COLO668 (cell line): ENCODE data around the gene ZBTB7A.
"Not testable (repeated sequence)": the region's sequence is repeated elsewhere in the genome, so short reads cannot be mapped to it uniquely, and the experiment has no call there.

ENCODE experiments used
- DNase-seq: peaks from one replicate; lab custom pipeline; 2025; ENCODE audit not compliant: unreplicated experiment; lab: John Stamatoyannopoulos, UW

Gene ZBTB7A

DNA sequence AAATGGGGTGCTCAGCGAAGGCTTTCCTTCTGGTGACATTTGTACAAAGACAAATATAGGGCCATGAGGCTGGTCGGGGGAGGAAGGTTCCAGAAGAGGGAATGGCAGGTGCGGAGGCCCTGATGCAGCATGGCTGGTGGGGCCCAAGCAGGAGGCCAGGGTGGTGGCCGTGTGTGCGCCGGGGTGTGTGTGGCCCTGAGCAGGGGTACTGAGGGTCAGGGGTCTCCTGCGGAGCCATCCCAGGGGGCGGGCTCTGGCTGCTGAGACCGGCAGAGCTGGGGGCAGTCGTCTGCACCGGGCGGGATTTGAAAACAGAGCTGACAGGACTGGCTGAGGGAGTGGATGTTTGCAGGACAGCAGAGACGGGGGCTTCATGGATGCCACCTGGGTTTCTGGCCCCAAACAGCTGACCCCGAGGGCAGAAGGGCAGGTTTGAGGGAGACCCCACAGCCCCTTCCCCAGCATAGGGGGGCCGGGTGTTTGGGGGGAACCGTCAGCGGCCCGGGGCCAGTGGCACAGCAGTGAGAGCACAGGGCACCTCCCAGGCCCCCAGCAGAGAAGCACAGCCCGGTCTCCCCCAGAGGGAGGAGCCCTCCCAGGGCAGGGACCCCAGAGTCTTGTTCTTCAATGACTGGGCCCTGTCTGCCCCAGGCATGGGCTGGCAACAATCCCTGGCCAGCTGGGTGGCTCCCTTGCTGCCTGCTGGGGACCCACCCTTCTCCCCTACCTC is 47.8 kb downstream of the ZBTB7A start:
- DNase-seq = no peak

DNA sequence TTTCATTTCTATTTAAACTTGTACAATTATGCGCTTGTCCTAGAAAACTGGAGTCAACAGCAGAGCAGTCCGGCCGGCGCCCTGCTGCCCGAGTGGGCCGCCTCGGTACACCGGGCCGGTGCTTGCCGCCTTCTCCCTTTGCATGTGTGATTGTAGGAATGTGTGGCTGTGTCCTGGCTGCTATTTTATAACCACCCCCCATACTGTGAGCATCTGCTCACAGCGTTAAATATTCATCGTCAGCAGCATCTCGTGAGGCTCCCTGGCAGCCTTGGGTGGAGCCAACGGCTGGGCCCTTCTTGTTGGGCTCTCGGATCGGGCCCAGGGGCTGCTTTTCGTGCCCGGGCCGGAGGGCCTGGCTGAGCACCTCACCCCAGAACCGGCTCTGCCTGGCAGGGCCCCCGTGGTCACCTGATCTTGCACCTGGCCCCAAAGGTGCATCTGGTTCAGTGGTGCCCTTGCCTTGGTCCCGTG is 48.5 kb downstream of the ZBTB7A start:
- no peak for DNase-seq

DNA sequence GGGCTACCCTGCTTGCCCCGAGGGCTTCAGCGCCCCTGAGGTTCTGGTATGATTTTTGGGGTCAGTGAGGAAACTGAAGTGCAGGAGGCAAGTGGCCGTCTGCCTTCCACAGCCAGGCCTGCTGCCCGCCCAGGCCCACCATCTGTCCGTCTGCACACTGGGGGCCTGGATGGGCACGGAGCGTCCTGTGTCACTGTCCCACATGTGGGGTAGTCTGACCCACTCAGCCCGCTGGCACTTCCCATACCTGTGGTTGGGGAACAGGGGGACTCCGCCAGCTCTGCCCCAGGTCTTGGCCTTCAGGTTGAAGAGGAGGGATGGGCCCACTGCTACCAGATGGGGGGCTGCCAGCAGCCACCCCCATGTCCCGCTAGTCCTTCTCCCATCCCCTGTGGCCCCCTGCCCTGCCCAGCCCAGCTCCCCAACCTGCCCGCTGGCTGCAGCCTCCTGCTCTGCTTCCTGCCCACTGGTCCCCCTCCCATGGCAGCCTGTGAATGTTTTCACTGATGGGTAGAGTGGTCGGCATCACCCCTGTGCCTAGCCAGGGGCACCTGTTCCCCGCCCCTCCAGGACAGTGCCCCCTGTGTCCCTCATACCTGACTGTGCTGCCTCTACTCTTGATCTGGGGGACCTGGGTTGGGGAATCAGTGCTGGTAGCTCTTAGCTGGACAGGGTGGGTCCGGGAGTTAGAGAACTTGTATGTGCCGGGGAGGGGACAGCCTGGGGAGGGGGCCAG is 49.6 kb downstream of the ZBTB7A start:
- DNase-seq = no peak

DNA sequence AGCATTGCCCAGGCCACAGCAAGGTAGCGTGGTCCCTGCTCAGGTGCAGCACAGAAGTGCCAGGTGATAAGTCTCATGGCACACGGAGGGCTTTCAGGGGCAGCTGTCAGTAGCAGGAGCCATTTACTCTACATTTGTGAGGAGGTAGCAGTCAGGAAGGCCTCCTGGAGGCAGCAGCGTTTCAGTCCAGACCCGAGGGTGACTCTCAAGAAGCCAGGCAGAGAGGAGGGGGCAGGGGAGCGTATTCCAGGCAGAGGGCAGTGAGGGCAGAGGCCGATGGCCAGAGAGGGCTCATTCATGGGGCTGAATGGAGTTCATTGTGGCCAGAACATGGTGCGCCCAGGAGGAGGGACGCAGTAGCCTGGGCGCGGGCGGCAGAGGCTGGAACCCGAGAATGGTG is 50.2 kb downstream of the ZBTB7A start:
- DNase-seq = no peak

DNA sequence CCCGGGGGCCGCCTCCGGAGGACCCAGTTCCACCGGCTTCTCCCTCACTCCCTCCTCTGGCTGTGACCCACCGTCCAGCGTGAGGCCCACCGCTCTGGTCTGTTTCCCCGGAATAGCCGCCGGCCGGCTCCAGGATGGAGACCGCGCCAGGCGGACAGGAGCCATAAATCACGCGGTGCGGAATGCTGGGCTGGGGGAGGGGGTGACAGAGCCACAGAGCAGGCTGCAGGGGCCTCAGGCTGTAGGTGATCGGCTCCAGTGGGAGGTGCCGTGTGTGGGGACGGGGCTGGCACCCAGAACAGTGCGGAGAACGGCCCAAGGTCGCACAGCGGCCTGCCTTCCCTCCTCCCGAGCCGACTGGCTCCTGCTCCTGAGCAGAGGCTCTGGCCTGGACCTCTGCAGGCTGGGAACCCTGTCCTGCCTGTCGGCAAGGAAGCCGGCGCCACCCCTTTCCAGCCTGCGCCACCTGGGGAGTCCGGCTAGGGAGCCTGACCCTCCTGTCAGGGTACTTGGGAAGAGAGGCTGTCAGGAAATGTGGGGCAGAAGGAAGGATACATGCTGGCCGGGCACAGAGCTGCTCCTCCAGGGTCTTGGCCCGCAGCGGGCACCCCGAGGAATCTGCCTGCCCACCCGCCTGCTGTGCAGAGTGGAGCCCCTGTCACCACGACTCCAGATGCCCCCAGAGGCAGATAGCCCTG is 50.8 kb downstream of the ZBTB7A start:
- DNase-seq = no peak

DNA sequence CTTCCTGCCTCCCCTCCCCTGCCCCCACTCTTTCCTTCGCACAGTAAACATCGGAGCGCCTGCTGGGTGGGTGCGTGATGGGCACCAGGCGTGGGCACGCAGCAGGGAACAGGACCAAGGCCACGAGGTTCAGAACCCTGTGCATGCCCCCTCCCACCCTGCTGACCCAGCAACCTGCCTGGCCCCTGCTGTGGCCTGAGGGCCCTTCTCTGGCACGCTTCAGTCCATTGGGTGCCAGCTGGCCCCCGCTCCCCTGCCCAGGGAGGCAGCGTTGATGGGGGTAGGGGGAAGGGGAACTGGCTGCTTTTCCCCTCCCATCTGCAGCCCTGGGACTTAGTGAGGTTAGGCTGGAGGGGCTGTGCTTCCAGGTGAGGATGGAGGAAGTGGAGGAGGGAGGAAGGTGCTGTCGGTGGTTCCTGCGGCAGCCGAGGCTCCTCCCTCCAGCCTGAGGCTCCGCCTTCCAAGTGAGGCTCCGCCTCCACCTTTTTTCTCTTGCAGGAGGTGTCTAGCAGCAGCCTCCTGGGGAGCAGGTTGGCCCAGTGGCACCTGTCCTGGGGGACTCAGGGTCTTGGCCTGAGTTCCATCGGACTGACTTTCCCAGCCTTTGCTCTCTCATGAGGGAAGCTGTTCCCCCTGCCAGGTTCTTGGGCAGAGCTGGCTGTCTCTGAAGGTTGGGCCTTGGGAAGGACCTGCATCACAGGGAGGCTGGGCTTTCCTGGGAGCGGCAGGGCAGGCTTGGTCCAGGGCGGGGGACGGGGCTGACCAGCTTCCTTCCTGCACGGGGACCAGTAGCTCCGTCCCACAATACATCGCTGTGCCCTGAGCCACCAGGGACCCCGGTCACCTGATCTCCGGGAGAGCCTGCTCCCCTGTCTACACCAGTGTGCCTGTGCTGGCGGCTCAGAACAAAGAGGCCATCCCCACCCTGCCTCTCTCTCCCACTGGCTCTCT is 51.9 kb downstream of the ZBTB7A start:
- DNase-seq = no peak

DNA sequence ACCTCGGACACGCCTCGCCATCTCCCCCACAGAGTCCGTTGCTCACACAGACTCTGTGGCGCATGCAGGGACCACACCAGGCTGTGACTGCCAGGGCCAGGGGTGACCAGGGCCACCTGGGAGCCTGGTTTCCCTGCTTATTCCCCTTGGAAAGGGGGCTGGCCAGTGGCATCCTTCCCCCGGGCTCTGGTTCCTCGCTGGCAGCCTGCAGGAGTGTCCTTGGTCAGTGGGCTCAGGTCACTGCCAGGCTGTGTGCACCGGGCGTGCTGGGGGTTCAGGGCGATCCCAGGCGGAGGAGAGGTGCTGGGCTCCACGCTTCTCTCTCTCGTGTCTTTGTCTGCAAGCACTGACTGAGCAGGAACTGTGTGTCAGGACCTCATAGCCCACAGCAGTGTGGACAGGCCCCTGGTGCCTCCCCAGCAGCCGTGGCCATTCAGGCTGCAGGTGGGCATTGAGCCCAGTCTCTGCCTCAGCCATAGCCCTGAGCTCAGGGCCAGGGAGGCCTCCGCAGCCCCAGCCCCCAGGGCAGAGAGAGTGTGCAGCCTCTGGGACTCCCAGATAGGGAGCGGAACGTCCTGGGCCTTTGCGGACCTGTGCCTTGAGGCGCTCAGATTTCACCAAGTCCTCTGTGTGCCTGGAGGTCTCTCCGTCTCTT is 52.7 kb downstream of the ZBTB7A start:
- DNase-seq = no peak

DNA sequence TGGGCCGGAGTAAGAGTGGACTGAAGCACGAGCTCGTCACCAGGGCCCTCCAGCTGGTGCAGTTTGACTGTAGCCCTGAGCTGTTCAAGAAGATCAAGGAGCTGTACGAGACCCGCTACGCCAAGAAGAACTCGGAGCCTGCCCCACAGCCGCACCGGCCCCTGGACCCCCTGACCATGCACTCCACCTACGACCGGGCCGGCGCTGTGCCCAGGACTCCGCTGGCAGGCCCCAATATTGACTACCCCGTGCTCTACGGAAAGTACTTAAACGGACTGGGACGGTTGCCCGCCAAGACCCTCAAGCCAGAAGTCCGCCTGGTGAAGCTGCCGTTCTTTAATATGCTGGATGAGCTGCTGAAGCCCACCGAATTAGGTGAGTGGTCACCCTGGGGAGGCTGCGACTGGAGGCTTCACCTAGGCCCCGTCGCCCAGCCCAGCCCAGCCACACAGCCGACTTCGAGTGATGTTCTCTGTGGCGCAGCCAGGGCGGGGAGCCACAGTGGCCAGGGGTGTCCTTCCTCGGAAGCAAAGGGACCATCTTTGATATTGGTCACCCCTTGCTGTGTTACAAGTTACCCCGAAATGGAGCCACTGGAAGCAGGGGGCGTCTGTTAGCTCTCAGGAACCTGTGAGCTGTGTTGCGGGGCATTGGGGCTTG is 53.6 kb downstream of the ZBTB7A start:
- DNase-seq = no peak

DNA sequence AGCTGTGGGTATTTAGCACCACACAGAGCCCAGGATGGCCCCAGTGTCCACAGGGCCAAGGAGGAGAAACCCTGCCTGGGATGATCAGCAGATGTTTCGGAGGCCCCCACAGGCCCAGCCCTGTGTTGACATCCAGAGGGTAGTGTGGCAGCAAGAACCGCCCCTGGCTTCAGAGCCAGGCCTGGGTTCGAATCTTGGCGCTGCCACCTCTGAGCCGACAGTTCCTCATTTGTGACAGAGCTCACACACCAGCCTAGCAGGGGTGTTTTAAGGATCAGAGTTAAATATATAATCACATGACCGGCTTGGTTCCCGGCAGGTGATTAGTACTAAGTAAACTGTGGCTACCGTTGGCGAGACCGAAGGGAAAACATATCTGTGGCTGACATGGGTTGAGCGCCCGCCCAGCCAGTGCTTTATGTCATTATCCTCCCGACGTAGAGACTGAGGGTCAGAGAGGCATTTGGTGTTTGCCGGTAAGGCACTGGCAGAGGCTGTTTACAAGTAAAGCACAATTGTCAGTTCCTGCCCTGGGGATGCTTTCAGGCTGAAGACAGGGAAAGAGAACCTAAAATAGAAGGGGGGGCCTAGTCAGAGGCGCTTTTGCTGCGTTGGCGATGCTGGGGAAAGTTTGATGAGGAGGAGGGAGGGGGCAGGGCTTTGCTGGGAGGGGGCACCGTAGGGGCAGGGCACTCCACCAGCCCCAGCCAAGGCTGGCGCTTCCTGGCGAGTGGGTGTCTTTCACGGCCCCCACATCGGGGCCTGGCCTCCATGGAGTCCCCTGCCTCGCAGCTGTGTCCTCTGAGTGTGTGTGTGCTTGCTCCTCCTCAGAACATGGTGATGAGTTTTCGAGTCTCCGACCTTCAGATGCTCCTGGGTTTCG is 54.4 kb downstream of the ZBTB7A start:
- peak; percentile 82 for DNase-seq

DNA sequence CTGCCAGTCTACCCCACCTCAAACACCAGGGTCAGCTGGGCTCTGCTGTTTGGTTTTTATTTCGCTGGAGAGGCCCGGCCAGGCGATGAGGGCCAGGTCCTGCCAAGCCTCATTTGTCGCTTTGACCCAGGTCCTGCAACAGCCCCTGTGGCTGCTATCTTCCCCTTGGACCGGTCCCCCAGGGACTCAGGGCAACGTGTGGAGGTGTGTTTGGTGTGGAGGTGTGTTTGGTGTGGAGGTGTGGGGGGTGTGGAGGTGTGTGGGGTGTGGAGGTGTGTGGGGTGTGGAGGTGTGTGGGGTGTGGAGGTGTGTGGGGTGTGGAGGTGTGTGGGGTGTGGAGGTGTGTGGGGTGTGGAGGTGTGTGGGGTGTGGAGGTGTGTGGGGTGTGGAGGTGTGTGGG is 55.3 kb downstream of the ZBTB7A start:
- not testable (repeated sequence) for DNase-seq

DNA sequence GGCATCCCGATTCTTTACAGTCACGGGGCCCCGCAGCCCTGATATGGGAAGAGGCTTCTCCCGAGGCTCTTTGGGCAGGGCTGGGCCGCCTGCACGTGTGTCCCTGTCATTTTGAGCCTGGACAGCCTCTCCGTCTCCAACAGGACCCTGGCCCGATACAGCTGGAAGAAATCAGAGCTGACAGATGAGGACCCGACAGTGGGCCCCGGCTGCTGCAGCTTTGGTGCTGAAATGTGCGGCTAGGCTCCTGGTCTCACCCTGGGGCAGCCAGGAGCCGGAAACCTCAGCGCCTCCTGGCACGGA is 55.9 kb downstream of the ZBTB7A start:
- no peak for DNase-seq

DNA sequence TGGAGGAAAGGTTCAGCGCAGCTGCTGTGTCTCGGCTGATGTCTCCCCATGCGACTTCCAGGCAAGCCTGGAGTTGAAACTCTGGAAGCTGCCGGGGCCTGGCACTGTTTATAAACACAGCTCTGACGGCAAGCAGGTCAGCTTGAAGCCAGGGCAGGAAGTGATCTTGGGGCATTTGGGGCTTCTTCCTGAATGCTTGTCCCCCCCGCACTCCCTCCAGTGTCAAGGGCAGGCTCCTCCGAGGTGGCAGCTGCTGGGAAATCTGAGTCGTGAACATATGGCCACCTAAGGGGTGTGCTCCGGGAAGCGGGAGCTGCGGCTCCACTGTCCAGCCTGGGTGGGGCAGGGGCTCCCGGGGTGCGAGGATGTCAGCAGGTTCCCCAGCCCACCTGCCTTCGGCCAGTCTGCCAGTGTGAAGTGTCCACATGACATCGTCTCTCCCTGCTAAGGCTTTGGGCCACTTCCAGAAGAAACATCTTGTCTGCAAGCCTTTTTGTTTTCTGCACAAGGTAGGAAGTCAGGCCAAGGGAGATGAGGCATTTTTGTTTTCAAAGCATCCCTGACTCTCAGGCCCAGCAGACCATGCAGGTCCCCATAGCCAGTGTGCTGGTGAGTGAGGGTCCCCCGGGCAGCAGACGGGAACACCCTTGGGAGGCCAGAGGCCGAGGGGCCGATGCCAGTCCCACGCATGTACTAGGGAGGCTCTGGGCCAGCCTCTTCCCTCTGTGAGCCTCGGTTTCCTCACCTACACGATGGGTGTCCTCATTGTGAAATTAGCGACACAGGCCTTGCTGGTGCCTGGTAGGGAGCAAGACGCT is 56.5 kb downstream of the ZBTB7A start:
- DNase-seq = no peak

DNA sequence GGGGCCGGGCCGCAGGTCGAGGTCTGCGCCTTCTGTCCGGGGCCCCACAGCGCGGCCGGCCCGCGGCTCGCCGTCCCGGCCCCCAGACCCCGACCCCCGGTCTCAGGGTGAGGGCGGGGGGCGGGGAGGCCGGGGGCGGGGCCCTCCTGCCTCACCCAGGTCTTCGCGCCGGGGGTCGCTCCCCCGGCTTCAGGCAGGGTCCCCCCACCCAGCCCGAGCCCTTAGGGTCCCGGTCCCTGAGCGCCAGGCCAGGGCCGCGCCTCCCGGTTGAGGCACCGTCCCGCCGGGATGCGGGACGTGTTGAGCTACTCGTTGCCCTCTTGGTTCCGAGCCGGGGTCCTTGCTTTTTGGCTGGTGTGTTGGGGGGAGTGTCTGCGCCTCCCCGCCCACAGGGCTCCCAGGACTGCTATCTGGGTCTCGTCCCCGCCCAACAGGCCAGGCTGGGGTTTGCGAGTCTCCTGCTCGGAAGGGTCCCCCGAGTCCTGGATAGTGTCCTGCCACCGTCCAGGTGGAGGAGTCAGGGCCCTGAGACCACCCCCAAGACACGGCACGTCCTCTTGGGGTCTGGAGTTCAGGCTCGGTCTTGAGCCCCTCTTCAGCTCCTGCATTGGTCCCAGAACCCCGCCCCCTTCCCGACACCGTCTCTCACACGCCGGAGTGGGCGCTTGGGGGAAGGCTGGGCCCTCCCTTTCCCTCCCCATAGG is 58.7 kb downstream of the ZBTB7A start:
- peak; percentile 31 for DNase-seq

DNA sequence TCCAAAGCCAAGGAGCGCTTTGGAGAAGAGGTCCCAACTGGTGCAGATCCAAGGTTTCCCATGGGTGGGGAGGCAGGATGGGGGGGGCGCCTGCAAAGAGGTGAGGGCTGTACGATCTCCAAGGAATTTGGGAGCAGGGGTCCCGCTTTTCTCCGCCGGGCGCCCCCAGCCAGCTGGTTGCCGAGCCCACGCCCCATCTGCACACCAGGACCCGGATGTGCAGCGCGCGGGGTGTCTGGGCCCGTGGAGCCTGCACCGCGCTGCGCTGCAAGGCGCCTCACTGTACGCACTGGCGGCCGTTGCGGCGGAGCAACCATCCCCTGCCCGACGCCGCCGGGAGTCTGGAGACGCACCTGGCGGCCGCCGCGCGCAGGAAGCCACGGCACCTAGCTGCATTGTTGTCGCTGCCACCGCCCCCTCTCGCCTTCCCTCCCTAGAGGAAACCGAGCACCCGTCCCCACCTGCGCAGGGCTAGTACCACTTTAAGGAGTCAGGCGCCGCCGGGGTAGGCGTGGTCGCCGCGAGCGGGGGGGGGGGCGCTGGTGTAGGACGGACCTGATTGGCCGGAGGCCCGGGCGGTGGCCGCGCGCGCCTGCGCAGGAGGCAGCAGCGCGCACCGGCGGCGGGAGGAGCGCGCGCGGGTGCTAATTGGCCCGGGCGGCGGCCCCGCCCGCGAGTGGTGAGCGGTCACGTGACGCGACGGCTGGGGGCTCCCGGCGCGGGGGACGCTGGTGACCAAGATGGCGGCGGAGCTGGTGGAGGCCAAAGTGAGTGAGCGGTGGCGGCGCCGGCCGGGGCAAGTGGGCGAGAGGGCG is 59.5 kb downstream of the ZBTB7A start, which contains the start of gene PIAS4:
PIAS4 (plus strand) TSS at position 716 of the 815 bp plus-strand sequence; CDS start at position 741, 25 bp downstream.
- peak; percentile 99 for DNase-seq

DNA sequence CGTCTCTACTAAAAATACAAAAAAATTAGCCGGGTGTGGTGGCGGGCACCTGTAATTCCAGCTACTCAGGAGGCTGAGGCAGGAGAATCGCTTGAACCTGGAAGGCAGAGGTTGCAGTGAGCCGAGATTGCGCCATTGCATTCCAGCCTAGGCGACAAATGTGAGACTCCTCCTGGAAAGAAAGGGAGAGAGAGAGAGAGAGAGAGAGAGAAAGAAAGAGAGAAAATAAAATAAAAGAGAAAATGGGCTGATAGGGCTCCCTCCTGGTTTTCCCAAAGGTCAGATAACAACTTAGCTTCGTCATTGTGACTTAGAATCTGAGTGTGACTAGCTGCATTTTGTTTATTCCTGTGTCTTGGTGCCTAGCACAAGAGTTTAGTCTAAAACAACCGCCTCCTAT is 61.3 kb downstream of the ZBTB7A start:
- not testable (repeated sequence) for DNase-seq

DNA sequence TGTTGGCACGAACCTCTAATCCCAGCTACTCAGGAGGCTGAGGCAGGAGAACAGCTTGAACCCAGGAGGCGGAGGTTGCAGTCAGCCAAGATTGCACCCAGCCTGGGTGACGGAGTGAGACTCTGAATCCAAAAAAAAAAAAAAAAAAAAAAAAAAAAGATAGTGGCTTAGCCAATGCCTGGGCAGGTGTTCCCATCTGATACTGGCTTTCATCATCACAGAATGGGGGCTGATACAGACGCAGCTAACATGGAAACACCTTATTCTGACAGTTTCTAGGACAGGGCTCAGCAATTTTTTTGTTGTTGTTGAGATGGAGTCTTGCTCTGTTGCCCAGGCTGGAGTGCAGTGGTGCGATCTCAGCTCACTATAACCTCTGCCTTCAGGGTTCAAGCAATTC is 65.9 kb downstream of the ZBTB7A start:
- DNase-seq = not testable (repeated sequence)
